PFSK-1 (cell line): ENCODE data around the gene LCN10.

Experiments used
- FOXP2 ChIP-seq: optimal IDR thresholded peaks from 2 replicates; pipeline ENCODE3; 2011; ENCODE audit warnings: borderline replicate concordance, control low read depth, inconsistent platforms; ENCODE audit not compliant: insufficient read depth; ENCODE audit errors: extremely low read length, extremely low read depth
- POLR2AphosphoS5 ChIP-seq: IDR thresholded peaks from 2 replicates; pipeline ENCODE4 v1.6.1; 2012; ENCODE audit warnings: low read depth, mild to moderate bottlenecking, control low read depth, low read length, moderate library complexity
- REST ChIP-seq, 2 experiments: IDR thresholded peaks; 2 replicates each; pipeline versions ENCODE4 v1.6.1 to v1.8.0; 2011 to 2012; ENCODE audit warnings: low read depth in 2 of 2, low read length in 2 of 2, control low read depth in 1 of 2, inconsistent platforms in 1 of 2, mild to moderate bottlenecking in 1 of 2, moderate library complexity in 1 of 2; ENCODE audit not compliant: insufficient read depth in 1 of 2
- SIN3A ChIP-seq: IDR thresholded peaks from 2 replicates; pipeline ENCODE4 v1.6.1; 2012; ENCODE audit warnings: mild to moderate bottlenecking, low read length, moderate library complexity, borderline replicate concordance; ENCODE audit not compliant: insufficient read depth
- TAF1 ChIP-seq: IDR thresholded peaks from 2 replicates; pipeline ENCODE4 v1.6.1; 2012; ENCODE audit warnings: low read length, control low read depth, borderline replicate concordance; ENCODE audit not compliant: insufficient read depth

Gene LCN10

GRCh38 chr9:136750526-136750925 lies 7.8 kb upstream of the LCN10 start:
- no peak for TF ChIP-seq REST (IDR thresholded peaks at IDR 0.05; ENCODE audit: insufficient read depth in 1 of 2, low read depth in 2 of 2, low read length in 2 of 2)
- no peak for TF ChIP-seq TAF1
- no peak for TF ChIP-seq SIN3A
- TF ChIP-seq FOXP2, result no peak
- TF ChIP-seq POLR2AphosphoS5, result no peak

- no peak for TF ChIP-seq POLR2AphosphoS5
- no peak for TF ChIP-seq TAF1
- no peak for TF ChIP-seq FOXP2
- TF ChIP-seq REST (IDR thresholded peaks at IDR 0.05; ENCODE audit: insufficient read depth in 1 of 2, low read depth in 2 of 2, low read length in 2 of 2), result no peak
- TF ChIP-seq SIN3A, result no peak
These were observed 6.2 kb upstream of the LCN10 start for GRCh38 chr9:136748666-136749611.

GRCh38 chr9:136748201-136748600 lies 5.5 kb upstream of the LCN10 start, which contains the start of gene LCN6:
TSS of gene LCN6 (minus strand) at chr9:136748525. CDS start at chr9:136748483, 42 bp downstream.
- TF ChIP-seq FOXP2, result no peak
- TF ChIP-seq TAF1, result no peak
- no peak for TF ChIP-seq SIN3A
- TF ChIP-seq POLR2AphosphoS5, result no peak
- TF ChIP-seq REST (IDR thresholded peaks at IDR 0.05; ENCODE audit: insufficient read depth in 1 of 2, low read depth in 2 of 2, low read length in 2 of 2), result no peak

- TF ChIP-seq POLR2AphosphoS5 (no peak), TAF1 (no peak), REST (IDR thresholded peaks at IDR 0.05; ENCODE audit: insufficient read depth in 1 of 2, low read depth in 2 of 2, low read length in 2 of 2) (no peak), FOXP2 (no peak), SIN3A (no peak)
These were observed 4.7 kb upstream of the LCN10 start for GRCh38 chr9:136747161-136748060.
